GM23248 (cell line): ENCODE measurements around the gene TYSND1.

Experiments
- EZH2 ChIP-seq: fragments of 200-600 bp; sonication (generic); IDR thresholded peaks from 2 replicates; pipeline ENCODE4 v1.6.1; 2018; ENCODE audit warnings: antibody characterized with exemption, mild to moderate bottlenecking; ENCODE audit not compliant: insufficient read depth, poor library complexity, severe bottlenecking
- EZH2phosphoT487 ChIP-seq: fragments of 200-600 bp; sonication (generic); IDR thresholded peaks from 2 replicates; pipeline ENCODE4 v1.6.1; 2018; ENCODE audit warnings: antibody characterized with exemption, moderate library complexity, mild to moderate bottlenecking, low read depth; ENCODE audit not compliant: insufficient read depth

GRCh38 chr10:70093335-70093944 lies 53.1 kb downstream of the TYSND1 start:
- TF ChIP-seq EZH2 (no peak), EZH2phosphoT487 (no peak)
